Middle frontal gyrus (tissue), 1 donor: Measurements from ENCODE around the gene BACE2.

Experiments
- DNase-seq: peaks from one replicate; pipeline ENCODE4 v3.0.0-alpha.2; 2015; ENCODE audit warnings: low spot score; ENCODE audit errors: extremely low spot score

Gene BACE2

GRCh38 chr21:41148798-41149197 lies 19.2 kb upstream of the BACE2 start:
- DNase-seq, result no peak

GRCh38 chr21:41149199-41149598 lies 18.8 kb upstream of the BACE2 start:
- DNase-seq, result no peak

- no peak for DNase-seq
Observed at GRCh38 chr21:41152147-41152546, 15.8 kb upstream of the BACE2 start.

- DNase-seq, result no peak
Observed at GRCh38 chr21:41153443-41153842, 14.5 kb upstream of the BACE2 start.

GRCh38 chr21:41156142-41156541 lies 11.8 kb upstream of the BACE2 start:
- no peak for DNase-seq

- no peak for DNase-seq
Observed at GRCh38 chr21:41158026-41158425, 9.9 kb upstream of the BACE2 start.

- no peak for DNase-seq
Observed at GRCh38 chr21:41160036-41160435, 7.9 kb upstream of the BACE2 start.

- DNase-seq, result no peak
Observed at GRCh38 chr21:41161428-41161827, 6.5 kb upstream of the BACE2 start.

- no peak for DNase-seq
Observed at GRCh38 chr21:41162096-41162495, 5.9 kb upstream of the BACE2 start.

- peak; percentile 40 for DNase-seq
Observed at GRCh38 chr21:41163091-41163490, 4.9 kb upstream of the BACE2 start.

GRCh38 chr21:41164052-41164451 lies 3.9 kb upstream of the BACE2 start:
- DNase-seq, result no peak

GRCh38 chr21:41164981-41165655 lies 2.8 kb upstream of the BACE2 start:
- no peak for DNase-seq

- DNase-seq, result no peak
Observed at GRCh38 chr21:41166884-41167283, 1.1 kb upstream of the BACE2 start.

GRCh38 chr21:41168391-41169257 lies 664 bp downstream of the BACE2 start:
- no peak for DNase-seq

- no peak for DNase-seq
Observed at GRCh38 chr21:41169258-41169576, 1.3 kb downstream of the BACE2 start.

- no peak for DNase-seq
Observed at GRCh38 chr21:41169701-41170100, 1.7 kb downstream of the BACE2 start.

GRCh38 chr21:41170442-41170841 lies 2.5 kb downstream of the BACE2 start:
- DNase-seq, result no peak

- DNase-seq, result no peak
Observed at GRCh38 chr21:41170859-41171609, 3.1 kb downstream of the BACE2 start.

- no peak for DNase-seq
Observed at GRCh38 chr21:41175080-41175479, 7.1 kb downstream of the BACE2 start.

- DNase-seq, result no peak
Observed at GRCh38 chr21:41176846-41177245, 8.9 kb downstream of the BACE2 start.

GRCh38 chr21:41180752-41181151 lies 12.8 kb downstream of the BACE2 start:
- DNase-seq, result no peak

GRCh38 chr21:41182547-41182946 lies 14.6 kb downstream of the BACE2 start:
- no peak for DNase-seq
